ENCODE measurements around the gene CDH16.
"Not testable (repeated sequence)": the region's sequence is repeated elsewhere in the genome, so short reads cannot be mapped to it uniquely, and the experiment has no call there.

CDH16 gene

DNA sequence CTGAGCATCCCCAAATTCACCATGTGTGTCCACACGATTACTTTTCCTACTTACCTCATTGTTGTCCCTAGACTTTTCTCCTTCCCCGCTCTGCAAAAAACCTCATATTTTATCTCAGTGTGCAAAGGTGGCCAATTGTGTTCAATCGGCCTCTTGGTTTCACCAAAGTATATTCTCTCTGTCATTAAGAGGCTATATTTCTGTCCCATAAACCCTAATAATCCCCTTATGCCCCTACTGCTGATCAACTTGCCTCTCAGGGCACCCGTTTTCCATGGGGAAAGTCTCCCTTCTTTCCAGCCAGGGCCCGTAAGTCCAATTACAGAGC is 28.3 kb upstream of the CDH16 start:
- no peak for DNase-seq (ENCODE audit: low spot score)

DNA sequence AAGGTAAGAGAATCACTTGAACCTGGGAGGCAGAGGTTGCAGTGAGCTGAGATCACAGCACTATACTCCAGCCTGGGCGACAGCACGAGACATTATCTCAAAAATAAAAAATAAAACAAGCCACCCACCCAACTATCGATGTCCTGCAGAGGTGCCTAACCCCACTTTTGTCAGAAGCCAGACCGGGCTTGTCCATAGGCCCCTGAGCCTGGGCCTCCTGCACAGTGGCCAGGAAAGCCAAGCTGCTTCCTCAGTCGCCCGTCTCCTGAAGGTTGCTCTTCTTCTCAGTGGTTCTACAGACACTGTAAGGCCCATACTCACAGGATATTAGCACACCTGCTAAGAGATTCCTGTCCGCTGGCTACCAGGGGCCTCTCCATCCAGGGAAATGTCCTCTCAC is 27.9 kb upstream of the CDH16 start:
- no peak for DNase-seq (ENCODE audit: low spot score)

DNA sequence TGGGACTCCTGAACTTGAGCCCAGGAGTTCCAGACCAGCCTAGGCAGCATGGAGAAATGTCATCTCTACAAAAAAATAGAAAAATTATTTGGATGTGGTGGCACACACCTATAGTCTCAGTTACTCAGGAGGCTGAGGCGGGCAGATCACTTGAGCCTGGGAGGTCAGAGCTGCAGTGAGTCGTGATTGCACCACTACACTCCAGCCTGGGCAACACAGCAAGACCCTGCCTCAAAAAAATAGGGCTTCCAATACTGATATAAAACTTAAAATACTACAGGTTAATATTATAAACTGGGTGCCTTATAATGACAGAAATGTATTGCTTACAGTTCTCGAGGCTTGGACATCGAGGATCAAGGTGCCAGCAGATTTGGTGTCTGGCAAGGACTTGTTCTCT is 27.3 kb upstream of the CDH16 start:
- DNase-seq (ENCODE audit: low spot score) = no peak

DNA sequence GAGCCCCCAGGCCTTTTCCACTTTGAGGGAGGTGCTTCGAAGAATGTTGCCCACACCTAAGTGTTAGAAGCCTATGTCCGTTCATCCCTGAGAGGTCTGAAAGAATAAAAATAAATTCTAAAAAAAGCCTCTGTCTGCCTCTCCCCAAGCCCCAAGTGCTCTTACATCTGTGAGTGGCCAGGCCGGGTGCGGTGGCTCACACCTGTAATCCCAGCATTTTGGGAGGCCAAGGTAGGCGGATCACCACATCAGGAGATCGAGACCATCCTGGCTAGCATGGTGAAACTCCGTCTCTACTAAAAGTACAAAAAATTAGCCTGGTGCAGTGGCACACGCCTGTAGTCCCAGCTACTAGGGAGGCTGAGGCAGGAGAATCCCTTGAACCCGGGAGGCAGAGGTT is 26.3 kb upstream of the CDH16 start:
- DNase-seq (ENCODE audit: low spot score) = not testable (repeated sequence)

DNA sequence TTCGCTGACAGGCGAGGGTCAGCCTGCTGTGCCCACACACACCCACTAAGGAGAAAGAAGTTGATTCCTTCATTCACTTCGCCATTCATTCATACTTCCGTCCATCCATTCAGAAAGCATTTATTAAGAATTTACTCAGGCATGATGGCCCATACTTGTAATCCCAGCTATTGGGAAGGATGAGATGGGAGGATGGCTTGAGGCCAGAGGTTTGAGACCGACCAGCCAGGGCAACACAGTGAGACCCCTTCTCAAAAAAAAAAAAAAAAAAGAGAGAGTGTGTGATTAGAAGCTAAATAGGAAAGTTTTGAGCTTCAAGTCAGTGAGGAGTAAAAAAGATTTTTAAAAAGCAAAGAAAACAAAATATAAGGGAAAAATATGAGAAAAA is 25.4 kb upstream of the CDH16 start:
- DNase-seq (ENCODE audit: low spot score) = no peak

DNA sequence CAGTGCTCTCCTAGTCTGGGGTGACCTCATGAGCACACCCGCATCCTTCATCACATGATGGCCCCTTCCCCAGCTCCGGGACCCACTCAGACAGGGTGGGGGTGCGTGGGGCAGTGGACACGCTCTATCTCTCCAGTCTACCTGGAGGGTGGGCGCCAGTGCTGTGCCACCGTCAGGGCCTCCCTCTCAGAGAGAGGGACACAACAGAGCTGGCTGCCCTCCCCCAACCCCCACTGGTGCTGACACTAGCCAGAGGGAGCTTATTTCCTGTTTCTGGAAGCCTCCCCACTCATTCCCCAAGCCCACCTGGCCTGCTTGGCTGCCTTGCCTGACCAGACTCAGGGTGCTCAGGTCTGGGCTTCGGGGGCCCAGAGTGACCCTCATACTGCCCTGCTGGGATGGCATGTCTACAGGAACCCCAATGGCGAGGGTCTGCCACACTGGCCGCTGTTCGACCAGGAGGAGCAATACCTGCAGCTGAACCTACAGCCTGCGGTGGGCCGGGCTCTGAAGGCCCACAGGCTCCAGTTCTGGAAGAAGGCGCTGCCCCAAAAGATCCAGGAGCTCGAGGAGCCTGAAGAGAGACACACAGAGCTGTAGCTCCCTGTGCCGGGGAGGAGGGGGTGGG is 24.9 kb upstream of the CDH16 start:
- no peak for DNase-seq (ENCODE audit: low spot score)

DNA sequence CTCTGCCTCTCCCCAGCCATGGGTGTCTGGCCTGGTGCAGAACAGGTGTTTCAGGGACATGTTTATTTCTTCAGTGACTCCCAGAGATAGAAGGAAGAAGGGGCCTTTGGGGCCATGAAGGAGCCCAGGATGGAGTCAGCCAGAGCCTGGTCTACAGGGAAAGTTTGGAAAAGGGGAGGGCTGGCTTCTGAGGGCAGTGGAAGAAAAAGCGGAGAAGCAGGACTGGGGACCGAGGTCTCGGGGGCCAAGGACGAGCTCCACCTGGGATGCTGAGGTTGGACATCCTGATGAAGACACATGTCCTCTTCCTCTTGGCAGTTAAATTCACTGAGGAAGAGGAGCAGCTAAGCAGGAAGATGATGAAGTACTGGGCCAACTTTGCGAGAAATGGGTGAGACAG is 24.3 kb upstream of the CDH16 start:
- DNase-seq (ENCODE audit: low spot score) = no peak

DNA sequence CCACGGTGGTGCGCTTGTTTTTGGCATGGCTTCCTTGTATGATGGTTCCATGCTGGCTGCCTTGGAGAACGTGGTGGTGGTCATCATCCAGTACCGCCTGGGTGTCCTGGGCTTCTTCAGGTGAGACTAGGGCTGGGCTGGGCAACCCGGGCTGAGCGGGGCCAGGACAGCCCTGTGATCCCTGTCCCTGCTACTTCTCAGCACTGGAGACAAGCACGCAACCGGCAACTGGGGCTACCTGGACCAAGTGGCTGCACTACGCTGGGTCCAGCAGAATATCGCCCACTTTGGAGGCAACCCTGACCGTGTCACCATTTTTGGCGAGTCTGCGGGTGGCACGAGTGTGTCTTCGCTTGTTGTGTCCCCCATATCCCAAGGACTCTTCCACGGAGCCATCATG is 21.6 kb upstream of the CDH16 start:
- DNase-seq (ENCODE audit: low spot score) = no peak

DNA sequence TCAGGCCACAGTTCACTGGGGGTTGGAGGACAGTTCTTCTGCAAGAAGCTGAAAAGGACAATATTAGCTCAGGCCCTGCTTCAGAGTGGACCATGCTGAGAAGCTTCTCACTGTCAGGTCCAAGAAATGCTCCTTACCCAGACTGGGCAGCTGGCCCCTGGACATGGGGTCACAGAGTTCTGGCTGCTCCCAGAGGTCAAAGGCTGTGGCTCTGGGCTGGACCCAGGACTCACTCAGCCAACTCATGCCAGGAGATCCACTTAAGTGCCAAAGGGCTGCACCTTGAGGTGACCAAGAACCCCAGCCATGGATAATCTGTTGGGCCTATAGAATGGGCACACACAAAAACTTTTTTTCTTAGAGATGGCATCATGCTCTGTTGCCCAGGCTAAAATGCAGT is 20.7 kb upstream of the CDH16 start:
- no peak for DNase-seq (ENCODE audit: low spot score)

DNA sequence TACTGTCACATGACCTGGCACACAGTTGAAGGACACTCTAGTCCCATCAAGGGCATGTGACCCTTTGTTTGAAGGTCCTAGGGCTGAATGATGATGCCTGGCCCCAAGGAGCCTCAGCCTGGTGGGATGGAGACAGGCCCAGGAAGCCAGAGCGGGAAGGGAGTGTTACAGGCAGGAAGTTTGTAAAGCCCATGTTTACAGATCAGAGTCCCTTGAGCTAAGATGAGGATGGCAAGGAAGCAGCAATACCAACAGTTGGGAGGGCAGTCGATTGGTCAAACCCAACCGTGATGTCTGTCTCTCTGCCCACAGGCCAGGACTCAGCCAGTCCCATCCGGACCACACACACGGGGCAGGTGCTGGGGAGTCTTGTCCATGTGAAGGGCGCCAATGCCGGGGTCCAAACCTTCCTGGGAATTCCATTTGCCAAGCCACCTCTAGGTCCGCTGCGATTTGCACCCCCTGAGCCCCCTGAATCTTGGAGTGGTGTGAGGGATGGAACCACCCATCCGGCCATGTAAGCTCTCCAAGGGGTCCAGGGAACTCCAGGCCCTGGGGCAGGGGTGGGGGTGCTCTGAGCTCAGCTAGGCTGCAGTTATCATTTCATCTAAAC is 19.1 kb upstream of the CDH16 start:
- no peak for DNase-seq (ENCODE audit: low spot score)

DNA sequence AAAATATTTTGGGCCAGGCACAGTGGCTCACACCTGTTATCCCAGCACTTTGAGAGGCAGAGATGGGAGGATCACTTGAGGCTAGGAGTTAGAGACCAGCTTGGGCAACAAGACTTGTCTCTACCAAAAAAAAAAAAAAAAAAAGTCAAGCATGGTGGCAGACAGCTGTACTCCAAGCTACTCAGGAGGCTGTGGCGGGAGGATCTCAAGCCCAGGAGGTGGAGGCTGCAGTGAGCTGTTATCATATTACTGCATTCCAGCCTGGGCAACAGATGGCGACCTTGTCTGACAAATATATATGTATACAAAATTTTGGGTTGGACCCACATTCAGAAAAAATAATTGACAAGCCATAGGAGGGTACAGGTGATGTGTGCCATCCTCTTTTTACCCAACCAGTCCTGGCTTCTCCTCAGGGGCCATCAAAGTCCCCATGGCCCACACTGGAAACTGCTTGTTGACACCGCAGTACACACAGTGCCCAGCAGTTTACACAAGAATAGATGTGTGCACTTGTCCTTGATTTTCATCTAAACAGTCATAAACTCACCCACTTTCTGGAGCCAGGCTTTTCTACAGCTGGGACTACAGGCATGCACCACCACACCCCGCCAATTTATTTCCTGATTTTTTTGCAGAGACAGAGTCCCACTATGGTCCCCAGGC is 18.3 kb upstream of the CDH16 start:
- no peak for DNase-seq (ENCODE audit: low spot score)

DNA sequence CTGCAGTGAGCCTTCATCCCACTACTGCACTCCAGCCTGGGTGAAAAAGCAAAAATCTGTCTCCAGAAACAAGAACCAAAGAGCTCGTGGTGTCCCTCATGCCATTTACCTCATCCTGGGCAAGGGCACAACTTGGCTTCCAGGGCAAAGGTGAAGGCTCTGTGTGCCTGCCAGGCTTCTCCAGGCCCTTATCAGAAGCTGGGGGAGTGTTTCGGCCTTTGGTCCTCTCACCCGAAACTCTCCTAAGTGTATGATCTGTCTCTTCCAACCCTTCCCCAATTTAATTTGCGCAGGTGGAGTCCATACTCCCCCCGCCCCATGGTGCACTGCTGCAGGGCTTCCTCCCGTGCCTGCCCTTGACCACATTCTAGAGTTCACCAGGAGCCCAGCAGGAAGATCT is 17.8 kb upstream of the CDH16 start:
- no peak for DNase-seq (ENCODE audit: low spot score)

DNA sequence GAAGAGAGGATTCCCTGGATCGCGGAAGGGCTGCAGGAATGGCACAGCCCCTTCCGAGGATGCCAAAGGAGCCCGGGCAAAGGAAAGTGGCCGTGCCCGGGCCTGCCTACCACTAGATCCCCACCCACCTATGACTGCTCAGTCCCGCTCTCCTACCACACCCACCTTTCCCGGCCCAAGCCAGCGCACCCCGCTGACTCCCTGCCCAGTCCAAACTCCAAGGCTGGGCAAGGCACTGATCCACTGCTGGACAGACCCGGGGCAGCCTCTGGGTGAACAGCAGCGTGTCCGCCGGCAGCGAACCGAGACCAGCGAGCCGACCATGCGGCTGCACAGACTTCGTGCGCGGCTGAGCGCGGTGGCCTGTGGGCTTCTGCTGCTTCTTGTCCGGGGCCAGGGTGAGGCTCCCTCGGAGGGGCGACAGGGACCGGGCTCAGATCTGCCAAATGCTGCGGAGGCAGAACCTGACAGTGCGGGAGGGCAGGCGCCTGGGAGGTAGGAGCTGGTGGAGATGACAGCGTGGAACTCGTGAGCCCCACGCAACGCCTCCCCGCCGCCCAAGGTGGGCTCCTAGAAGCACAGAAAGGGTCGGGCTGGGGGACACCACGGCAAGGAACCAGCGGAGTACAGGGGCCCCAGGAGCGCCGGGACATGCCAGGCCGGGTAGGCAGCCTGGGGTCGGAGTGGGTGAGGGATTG is 16.8 kb upstream of the CDH16 start, which contains the start of gene CES2:
TSS of gene CES2 (plus strand) at position 203 of the 698 bp plus-strand sequence. CDS start at position 323, 120 bp downstream.
- DNase-seq (ENCODE audit: low spot score) = peak; percentile 56

DNA sequence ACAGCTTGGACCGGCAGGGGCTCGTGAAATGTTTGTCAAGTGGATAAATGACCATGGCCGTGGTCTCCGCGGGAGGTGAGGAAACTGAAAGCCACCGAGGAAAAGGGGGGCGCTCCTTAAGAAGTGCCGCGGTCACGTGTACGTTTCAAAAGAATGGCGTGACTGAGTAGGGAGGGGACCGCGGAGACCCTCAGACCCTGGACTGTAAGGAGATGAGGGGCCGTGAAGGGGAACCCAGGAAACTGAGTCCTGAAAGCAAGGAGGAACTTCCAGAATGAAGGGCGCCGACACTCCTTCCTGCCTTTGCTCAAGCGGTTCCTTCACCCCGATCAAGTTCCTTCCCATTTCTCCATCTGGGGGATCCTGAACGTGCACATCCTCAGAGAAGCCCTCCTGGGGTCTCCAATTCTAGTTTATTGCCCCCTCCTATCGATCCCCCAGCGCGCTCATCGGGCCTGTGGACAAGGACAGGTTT is 16.2 kb upstream of the CDH16 start:
- not testable (repeated sequence) for DNase-seq (ENCODE audit: low spot score)

DNA sequence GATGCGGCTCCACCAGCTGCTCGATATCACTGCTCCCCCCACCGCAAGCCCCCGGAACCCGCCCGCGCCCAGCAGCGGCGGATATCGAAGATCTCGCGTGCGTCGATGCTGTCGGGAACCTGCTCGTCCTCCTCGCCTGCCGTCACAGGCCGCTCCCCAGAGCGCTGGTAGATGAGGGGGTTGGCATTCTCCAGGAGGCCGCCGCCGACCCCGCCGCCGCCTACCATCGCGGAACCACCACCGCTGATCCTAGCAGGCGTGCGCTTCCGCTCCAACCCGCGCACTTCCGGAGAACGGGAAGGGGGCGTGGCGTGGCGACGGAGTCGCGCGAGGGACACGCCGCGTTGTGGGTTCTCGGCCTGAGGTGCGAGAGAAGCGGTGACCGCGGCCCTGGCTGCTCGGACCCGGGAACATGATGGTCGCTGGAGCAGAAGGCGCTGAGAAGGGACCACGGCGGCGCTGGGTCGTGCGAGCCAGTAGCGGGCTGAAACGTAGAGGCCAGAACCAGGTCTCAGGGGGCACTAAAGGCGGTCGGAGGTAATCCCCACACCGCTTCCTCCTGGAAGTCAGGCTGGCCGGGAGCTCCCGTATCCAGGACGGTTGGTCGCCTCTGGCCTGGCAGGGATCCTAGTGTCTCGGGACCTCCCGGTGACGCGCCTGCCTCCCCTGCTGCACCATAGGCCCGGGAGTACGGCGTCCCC is 15.6 kb upstream of the CDH16 start, which contains the start of gene CIAO2B:
TSS of gene CIAO2B (minus strand) at position 265 of the 701 bp plus-strand sequence. CDS start at position 227, 38 bp downstream.
- DNase-seq (ENCODE audit: low spot score) = peak; percentile 98

DNA sequence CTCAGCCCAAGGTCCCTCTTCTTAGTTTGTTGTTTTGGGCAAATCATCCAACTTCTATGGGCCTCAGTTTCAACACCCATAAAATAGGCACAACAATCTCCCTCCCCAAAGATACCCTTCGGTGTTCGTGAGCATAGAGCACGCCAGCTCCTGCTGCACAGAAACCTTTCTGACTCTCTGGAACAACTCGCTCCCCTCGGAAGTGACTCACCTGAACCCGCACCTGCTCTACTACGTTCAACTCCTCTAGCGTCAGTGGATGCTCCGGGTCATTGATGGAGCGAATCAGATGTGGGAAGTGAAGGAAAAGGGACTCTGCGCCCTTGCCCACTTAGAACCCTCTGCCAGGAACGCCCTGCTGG is 15.1 kb upstream of the CDH16 start:
- no peak for DNase-seq (ENCODE audit: low spot score)

DNA sequence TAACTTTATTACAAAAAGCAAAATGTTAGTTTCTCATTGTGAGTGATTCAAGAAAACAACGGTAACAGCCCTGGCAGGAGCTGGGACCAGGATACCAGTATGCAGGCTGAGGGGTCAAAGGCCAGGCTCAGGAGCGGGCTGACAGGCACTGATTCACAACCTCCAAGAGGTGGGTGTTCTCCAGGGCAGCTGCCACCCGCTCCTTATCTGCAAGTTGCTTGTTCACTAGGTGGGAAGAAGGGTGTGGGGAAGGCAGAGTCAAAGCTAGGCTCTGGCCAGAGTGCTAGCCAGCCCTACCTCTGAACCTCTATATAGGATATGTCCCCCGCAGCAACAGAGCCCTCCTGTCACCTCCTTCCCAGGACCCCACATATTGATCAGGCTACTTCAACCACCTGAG is 13.4 kb upstream of the CDH16 start:
- no peak for DNase-seq (ENCODE audit: low spot score)

DNA sequence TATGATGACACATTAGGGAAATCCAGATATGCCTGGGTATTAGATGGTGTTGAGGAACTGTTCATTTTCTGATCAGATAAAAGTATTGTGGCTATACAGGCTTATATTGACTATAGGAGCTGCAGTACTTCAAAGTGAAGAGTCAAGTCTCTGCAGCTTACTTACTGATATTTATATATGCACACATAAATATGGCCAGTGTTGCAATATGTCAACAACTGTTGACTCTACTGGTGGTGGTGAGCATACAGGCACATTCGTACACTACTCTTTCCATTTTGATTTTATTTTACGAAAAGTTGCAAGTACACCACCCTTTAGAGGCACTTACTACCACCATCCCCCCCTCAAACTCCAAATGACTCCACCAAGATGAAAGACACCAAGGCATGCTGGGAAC is 13.0 kb upstream of the CDH16 start:
- no peak for DNase-seq (ENCODE audit: low spot score)

DNA sequence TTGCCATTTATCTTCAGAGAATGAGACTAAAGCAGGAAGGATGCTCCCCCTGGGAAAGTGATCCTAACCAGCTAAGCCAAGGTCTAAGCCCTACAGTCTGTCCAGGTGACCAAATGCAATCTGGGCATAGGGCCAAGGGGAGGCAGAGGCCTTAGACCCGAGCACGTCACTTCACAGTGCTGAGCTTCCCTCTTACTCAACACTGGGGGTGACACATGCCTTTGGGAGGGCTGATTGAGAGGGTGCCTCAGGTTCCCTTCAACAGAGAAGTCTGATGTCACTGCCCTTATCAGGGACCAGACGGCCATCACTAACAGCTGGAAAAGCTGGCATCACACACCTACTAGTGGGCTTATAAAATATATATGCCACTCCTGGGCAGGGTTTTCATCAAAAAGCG is 11.5 kb upstream of the CDH16 start:
- DNase-seq (ENCODE audit: low spot score) = no peak

DNA sequence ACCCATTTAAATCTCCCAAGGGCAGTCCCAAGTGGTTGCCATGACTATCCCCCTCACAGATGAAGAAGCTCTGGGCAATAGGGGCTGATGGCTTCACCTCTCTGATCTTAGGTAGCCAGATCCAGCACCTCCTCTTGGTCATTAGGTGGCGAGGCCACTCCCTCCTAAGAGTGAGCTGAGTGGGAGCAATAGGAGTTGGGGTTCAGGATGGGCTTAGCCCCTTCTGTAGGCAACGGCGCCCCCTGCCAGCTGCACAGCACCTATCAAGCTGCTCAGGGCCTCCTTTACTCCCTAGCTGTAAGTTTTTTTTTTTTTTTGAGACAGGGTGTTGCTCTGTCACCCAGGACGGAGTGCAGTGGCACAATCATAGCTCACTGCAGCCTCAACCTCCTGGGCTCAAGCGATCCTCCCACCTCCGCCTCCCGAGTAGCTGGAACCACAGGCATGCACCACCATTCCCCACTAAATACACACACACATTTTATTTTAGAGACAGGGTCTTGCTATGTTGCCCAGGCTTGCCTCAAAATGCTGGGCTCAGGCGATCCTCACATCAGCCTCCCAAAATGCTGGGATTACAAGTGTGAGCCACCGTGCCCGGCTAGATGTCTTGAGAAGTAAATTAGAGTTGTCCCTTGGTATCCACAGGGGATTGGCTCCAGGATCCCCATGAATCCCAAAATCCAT is 10.2 kb upstream of the CDH16 start:
- DNase-seq (ENCODE audit: low spot score) = peak; percentile 59

DNA sequence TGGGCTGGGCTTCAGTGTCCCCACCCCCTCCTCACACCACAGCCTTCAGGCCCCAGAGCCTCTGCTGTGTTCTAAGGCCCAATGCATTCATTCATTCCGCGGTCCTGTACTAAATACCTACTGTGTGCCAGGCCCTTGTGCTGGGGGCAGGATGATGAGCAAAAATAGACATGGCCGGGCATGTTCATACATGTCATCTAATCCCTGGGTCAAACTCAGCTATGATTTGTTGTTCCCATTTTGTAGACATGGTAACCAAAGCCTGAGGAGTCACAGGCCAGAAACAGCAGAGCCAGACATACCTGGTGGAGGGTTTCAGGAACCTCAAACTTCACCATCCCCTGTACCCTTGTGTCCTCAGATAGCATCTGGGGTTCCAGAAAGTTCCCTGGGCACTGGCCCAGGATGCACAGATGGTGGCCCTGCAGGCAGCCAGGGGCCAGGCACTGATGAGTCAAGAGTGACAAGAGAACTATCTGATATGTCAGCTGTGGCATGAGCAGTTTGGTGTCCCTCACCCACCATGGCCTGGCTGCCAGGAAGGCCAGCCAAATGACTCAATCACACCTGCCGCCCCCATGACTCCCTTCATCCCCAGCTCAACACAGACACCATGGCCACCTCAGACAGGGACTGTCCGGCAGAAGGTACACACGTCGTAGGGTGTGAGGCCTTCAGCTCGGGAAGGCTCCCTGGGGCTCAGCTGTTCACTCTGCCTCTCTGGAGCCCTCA is 9.4 kb upstream of the CDH16 start:
- no peak for DNase-seq (ENCODE audit: low spot score)

Measured in iPS-NIHi11 (cell line).